HG03095 (cell line): ENCODE measurements around the gene MDM2.
A peak's percentile ranks its signal among the peaks of the same experiment; 100 is the strongest.
"Not testable (repeated sequence)": the region's sequence is repeated elsewhere in the genome, so short reads cannot be mapped to it uniquely, and the experiment has no call there.

Source experiments
- ATAC-seq: cut with Tn5 transposase; IDR thresholded peaks from one replicate; pipeline ENCODE4 v1.9.1; 2021; ENCODE audit warnings: moderate library complexity; ENCODE audit not compliant: unreplicated experiment

The MDM2 gene

DNA sequence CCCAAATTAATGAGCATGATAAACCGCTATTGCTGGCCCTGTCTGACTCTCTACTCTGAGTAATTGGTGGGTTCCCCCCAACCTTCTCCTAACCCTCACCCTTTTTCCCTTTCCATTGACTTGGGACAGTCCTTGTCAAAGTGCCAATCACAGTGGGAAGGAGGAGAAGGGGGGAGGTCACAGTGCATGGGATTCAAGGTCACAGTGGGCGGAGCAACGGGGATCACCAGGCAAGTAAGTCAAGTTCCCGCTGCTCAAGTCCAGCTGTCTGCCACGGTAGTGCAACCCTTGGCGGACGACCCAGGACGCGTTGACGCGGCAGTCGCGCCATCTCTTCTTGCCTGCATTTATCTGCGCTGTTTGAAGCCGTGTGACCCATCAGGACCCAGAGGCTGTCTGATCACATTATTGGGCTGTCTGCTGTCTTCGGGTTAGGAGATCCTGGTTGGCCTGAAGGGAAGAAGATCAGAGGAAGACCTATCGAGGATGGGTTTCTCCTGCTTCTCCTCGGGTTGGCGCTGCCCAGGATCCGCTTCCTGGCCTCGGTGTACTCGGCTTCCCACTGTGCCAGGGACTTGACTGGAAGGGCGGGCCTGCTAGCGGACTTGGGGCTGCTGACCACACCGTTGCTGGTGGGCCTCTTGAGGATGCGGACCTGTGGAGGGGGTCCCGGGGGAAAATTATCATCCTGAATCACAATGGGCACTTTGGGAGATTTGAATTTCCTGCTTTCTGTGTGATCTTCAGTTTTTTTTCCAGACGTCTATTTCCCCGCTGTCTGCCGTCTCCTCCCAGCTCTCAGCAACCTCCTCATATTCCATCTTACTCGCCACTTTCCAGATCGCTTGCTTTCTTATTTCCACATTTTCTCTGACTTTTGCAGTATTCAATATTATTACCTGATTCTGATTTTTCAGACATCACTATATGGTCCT lies 3.1 kb upstream of the MDM2 start:
- ATAC-seq = no peak

GRCh38 chr12:68805592-68806120 lies 2.3 kb upstream of the MDM2 start:
- ATAC-seq = no peak

GRCh38 chr12:68806488-68807237 lies 1.3 kb upstream of the MDM2 start:
- no peak for ATAC-seq

- not testable (repeated sequence) for ATAC-seq
Observed at GRCh38 chr12:68807274-68807575, 752 bp upstream of the MDM2 start.

GRCh38 chr12:68808388-68809189 lies 612 bp downstream of the MDM2 start:
- peak; percentile 45 for ATAC-seq

- ATAC-seq = no peak
Observed at GRCh38 chr12:68809190-68810026, 1.4 kb downstream of the MDM2 start.

DNA sequence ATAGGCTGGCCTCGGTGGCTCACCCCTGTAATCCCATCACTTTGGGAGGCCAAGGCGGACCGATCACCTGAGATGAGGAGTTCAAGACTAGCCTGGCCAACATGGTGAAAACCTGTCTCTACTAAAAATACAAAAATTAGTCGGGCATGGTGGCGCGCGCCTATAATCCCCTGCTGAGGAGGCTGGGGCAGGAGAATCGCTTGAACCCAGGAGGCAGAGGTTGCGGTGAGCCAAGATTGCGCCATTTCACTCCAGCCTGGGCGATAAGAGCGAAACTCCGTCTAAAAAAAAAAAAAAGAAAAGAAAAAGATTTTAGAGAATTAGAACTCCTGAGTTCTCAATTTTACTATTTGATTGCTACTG lies 2.0 kb downstream of the MDM2 start:
- ATAC-seq = not testable (repeated sequence)

DNA sequence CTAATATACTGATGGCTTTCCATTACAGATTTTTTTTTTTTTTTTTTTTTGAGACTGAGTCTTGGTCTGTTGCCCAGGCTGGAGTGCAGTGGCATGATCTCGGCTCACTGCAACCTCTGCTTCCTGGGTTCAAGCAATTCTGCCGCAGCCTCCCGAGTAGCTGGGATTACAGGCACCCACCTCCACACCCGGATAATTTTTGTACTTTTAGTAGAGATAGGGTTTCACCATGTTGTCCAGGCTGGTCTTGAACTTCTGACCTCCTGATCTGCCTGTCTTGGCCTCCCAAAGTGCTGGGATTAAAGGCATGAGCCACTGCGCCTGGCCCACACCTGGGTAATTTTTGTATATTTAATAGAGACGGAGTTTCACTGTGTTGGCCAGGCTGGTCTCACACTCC lies 3.6 kb downstream of the MDM2 start:
- not testable (repeated sequence) for ATAC-seq

GRCh38 chr12:68812553-68813241 lies 4.7 kb downstream of the MDM2 start:
- ATAC-seq = no peak

DNA sequence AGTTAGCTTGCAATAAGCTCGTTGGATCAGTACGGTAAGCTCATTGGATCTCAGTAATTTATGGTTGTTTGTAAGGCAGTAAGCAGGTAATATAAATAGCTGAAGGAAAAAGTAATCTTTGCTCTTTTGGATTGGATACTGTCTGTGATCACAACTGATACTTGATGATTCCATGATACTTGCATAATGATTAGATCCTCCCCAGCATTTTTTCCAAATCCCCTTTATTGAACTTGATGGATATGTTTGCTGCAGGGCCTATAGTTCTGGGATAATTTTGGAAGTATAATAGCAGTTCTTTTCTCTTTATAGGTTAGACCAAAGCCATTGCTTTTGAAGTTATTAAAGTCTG lies 5.2 kb downstream of the MDM2 start:
- ATAC-seq = no peak

- no peak for ATAC-seq
Observed at GRCh38 chr12:68814490-68815231, 6.7 kb downstream of the MDM2 start.

DNA sequence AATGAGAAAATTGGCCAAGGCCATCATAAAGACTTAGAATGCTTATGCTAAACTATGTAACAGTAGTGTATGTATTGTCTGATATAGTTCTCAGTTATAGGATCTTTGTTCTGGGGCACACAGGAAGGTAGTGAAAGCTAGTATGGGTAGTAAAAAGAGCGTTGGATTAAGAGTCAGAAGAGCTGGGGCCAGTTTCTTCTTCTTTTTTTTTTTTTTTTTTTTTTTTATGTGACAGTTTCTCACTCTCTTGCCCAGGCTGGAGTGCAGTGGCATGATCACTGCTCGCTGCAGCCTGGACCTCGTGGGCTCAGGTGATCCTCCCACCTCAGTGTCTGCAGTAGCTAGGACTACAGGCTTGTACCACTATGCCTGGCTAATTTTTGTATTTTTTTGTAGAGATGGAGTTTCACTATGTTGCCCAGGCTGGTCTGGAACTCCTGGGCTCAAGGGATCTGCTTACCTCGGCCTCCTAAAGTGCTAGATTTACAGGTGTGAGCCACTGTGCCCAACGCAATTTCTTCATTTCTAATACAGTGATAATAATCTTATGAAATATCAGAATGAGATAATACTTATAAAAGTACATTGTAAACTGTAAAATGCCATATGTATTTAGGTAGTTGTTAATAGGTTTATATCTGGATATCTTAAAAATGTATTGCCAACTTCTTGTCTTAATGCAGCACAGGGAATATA lies 7.4 kb downstream of the MDM2 start:
- ATAC-seq = no peak

DNA sequence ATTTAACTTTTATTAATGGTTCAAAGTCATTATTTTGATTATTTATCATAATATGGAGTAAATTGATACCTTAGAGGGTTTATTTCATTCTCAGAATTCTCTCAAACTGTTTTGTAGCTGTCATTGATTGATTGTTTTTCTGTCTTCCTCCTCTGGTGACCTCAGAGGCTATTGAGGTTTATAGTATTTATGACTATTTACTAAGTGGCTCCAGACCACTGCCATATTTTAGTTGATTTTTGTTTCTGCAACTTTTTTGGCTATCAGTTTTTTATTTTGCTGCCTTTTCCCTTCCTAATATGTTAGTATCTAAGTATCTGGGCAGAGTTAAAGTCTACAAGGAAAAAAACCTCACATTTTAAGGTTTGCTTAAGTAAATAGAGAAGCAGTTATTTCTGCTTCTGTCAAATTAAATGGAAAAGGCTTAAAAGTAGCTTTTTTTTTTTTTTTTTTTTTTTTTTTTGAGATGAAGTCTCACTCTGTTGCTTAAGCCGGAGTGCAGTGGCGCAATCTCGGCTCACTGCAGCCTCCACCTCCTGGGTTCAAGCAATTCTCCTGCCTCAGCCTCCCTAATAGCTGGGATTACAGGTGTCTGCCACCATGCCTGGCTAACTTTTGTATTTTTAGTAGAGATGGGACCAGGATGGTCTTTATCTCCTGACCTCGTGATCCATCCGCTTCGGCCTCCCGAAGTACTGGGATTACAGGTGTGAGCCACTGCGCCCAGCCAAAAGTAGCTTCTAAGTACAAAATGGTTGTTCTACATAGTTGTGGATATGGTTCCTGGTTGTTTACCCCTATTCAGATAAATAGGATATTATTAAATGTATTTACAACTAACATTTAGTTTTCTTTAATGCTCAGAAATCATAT lies 8.2 kb downstream of the MDM2 start:
- no peak for ATAC-seq

DNA sequence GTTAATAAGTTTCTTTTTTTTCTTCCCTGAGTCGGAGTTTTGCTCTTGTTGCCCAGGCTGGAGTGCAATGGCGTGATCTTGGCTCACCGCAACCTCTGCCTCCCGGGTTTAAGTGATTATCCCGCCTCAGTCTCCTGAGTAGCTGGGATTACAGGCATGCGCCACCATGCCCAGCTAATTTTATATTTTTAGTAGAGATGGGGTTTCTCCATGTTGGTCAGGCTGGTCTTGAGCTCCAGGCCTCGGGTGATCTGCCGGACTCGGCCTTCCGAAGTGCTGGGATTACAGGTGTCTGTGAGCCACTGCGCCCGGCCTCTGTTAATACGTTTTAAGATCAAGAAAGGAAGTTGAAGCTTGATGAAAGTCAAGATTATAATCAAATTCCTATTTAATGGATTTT lies 11.5 kb downstream of the MDM2 start:
- ATAC-seq = not testable (repeated sequence)

DNA sequence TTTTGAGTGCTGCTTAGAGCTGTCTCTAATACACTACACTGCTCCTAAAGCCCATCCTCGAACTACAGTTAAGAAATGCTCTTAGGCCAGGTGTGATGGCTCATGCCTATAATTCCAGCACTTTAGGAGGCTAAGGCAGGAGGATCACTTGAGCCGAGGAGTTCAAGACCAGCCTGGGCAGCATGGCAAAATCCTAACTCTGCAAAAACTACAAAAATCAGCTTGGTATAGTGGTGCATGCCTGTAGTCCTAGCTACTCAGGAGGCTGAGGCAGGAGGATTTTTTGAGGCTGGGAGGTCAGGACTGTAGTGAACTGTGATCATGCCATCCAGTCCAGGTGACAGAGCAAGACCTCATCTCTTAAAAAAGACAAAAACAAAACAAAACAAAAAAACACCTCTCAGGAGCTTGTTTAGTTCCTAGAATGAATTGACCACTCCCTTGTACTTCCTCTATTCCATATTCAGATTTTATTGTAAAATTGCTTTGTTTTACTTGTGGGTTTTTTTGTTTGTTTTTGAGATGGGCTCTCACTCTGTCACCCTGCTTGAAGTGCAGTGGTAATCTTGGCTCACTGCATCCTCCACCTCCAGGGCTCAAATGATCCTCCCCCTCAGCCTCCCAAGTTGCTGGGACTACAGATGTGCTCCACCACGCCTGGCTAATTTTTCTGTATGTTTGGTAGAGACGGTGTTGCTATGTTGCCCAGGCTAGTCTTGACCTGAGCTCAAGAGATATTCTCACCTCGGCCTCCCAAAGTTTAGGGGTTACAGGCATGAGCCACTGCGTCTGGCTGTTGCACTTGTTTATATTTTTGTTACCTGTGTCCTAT lies 13.6 kb downstream of the MDM2 start:
- ATAC-seq = no peak

GRCh38 chr12:68823696-68824095 lies 15.7 kb downstream of the MDM2 start:
- ATAC-seq = no peak

DNA sequence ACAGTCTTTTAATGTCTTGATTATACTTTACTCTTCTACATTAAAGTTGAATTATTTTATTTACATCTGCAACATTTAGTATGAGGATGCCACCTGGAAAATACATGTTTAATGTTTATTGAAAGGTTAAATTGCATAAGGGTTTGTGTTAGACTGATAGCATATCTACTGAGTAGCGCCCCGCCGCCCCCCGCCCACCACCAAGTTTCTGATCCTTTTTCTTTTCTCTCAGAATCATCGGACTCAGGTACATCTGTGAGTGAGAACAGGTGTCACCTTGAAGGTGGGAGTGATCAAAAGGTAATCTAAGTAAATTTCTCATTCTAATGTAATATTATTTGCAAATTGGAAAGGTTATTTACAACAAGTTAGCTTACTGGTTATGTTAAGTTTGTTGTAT lies 16.2 kb downstream of the MDM2 start:
- no peak for ATAC-seq
